Activated T-cell treated with anti-CD3 and anti-CD28 coated beads, Interleukin-2, amount 50 U/mL, for 24 hours (primary cell): Measurements from ENCODE around the gene L3MBTL3.
A peak's percentile ranks its signal among the peaks of the same experiment; 100 is the strongest.
"Not testable (repeated sequence)": the region's sequence is repeated elsewhere in the genome, so short reads cannot be mapped to it uniquely, and the experiment has no call there.

ENCODE experiments used
- DNase-seq: peaks from one replicate; pipeline ENCODE4 v3.0.0-alpha.2; 2020
- H3K27ac Mint-ChIP-seq: 2 replicates; pipeline ENCODE4 v1.8.0; 2020; ENCODE audit warnings: mild to moderate bottlenecking, mixed read lengths
- H3K27me3 Mint-ChIP-seq: 2 replicates; pipeline ENCODE4 v1.8.0; 2020; ENCODE audit warnings: mixed read lengths
- H3K36me3 Mint-ChIP-seq: 2 replicates; pipeline ENCODE4 v1.8.0; 2020; ENCODE audit warnings: low read depth, mixed read lengths
- H3K4me1 Mint-ChIP-seq: 2 replicates; pipeline ENCODE4 v1.8.0; 2020; ENCODE audit warnings: low read depth, mixed read lengths
- H3K4me3 Mint-ChIP-seq: 2 replicates; pipeline ENCODE4 v1.8.0; 2020; ENCODE audit warnings: mild to moderate bottlenecking, moderate library complexity, mixed read lengths
- H3K9me3 Mint-ChIP-seq: 2 replicates; pipeline ENCODE4 v1.8.0; 2020; ENCODE audit warnings: mixed read lengths

Gene L3MBTL3

GRCh38 chr6:130122243-130122642, 103.9 kb downstream of the L3MBTL3 start:
- Mint-ChIP-seq H3K27ac (no peak overlapping the region), H3K27me3 (no peaks in the 10 kb centered on the region), H3K36me3 (peaks cover 39% of the 10 kb centered on the region), H3K4me1 (peaks cover 32% of the 10 kb centered on the region), H3K4me3 (no peak overlapping the region), H3K9me3 (no peaks in the 10 kb centered on the region)
- no peak for DNase-seq

- H3K9me3 Mint-ChIP-seq: no peaks in the 10 kb centered on the region
- H3K4me1 Mint-ChIP-seq: peaks cover 67% of the 10 kb centered on the region
- no peak for DNase-seq
- peak overlapping the region; percentile 4 for H3K27ac Mint-ChIP-seq
- no peaks in the 10 kb centered on the region for H3K27me3 Mint-ChIP-seq
- H3K36me3 Mint-ChIP-seq: peaks cover 27% of the 10 kb centered on the region
- H3K4me3 Mint-ChIP-seq: no peak overlapping the region
Observed at GRCh38 chr6:130127195-130127594, 108.8 kb downstream of the L3MBTL3 start.

- no peak for DNase-seq
- Mint-ChIP-seq H3K36me3 (peaks cover 21% of the 10 kb centered on the region), H3K27ac (no peak overlapping the region), H3K4me1 (peaks cover 73% of the 10 kb centered on the region), H3K4me3 (no peak overlapping the region), H3K27me3 (no peaks in the 10 kb centered on the region), H3K9me3 (no peaks in the 10 kb centered on the region)
Observed at GRCh38 chr6:130128326-130128725, 109.9 kb downstream of the L3MBTL3 start.

- no peak for DNase-seq
- no peaks in the 10 kb centered on the region for H3K9me3 Mint-ChIP-seq
- H3K4me3 Mint-ChIP-seq: no peak overlapping the region
- no peaks in the 10 kb centered on the region for H3K27me3 Mint-ChIP-seq
- peaks cover 84% of the 10 kb centered on the region for H3K4me1 Mint-ChIP-seq
- H3K27ac Mint-ChIP-seq: peak overlapping the region; percentile 48
- H3K36me3 Mint-ChIP-seq: peaks cover 15% of the 10 kb centered on the region
Observed at GRCh38 chr6:130129762-130130246, 111.4 kb downstream of the L3MBTL3 start.

- peaks cover 21% of the 10 kb centered on the region for H3K36me3 Mint-ChIP-seq
- H3K27me3 Mint-ChIP-seq: no peaks in the 10 kb centered on the region
- DNase-seq: no peak
- H3K4me3 Mint-ChIP-seq: peak overlapping the region; percentile 77
- H3K4me1 Mint-ChIP-seq: peaks cover 83% of the 10 kb centered on the region
- no peaks in the 10 kb centered on the region for H3K9me3 Mint-ChIP-seq
- peak overlapping the region; percentile 97 for H3K27ac Mint-ChIP-seq
Observed at GRCh38 chr6:130132286-130132701, 113.9 kb downstream of the L3MBTL3 start.

GRCh38 chr6:130134582-130134981, 116.2 kb downstream of the L3MBTL3 start:
- Mint-ChIP-seq H3K27ac (peak overlapping the region; percentile 37), H3K36me3 (peaks cover 33% of the 10 kb centered on the region), H3K9me3 (no peaks in the 10 kb centered on the region), H3K4me1 (peaks cover 89% of the 10 kb centered on the region), H3K4me3 (no peak overlapping the region), H3K27me3 (no peaks in the 10 kb centered on the region)
- DNase-seq: no peak

- H3K4me1 Mint-ChIP-seq: peaks cover 80% of the 10 kb centered on the region
Observed at GRCh38 chr6:130136798-130137197, 118.4 kb downstream of the L3MBTL3 start.

GRCh38 chr6:130138116-130138908, 119.9 kb downstream of the L3MBTL3 start:
- peak overlapping the region; percentile 89 for H3K27ac Mint-ChIP-seq
- H3K4me3 Mint-ChIP-seq: peak overlapping the region; percentile 45
- H3K9me3 Mint-ChIP-seq: no peaks in the 10 kb centered on the region
- peaks cover 60% of the 10 kb centered on the region for H3K36me3 Mint-ChIP-seq
- peaks cover 65% of the 10 kb centered on the region for H3K4me1 Mint-ChIP-seq
- no peaks in the 10 kb centered on the region for H3K27me3 Mint-ChIP-seq
- no peak for DNase-seq

More at GRCh38 chr6:130136798-130137197, 118.4 kb downstream of the L3MBTL3 start:
- Mint-ChIP-seq H3K9me3 (no peaks in the 10 kb centered on the region), H3K36me3 (peaks cover 46% of the 10 kb centered on the region), H3K4me3 (no peak overlapping the region), H3K27me3 (no peaks in the 10 kb centered on the region), H3K27ac (no peak overlapping the region)
- DNase-seq: no peak

- H3K4me3 Mint-ChIP-seq: peak overlapping the region; percentile 45
- no peak for DNase-seq
- H3K27ac Mint-ChIP-seq: peak overlapping the region; percentile 89
- H3K36me3 Mint-ChIP-seq: peaks cover 65% of the 10 kb centered on the region
- no peaks in the 10 kb centered on the region for H3K27me3 Mint-ChIP-seq
- H3K9me3 Mint-ChIP-seq: no peaks in the 10 kb centered on the region
- H3K4me1 Mint-ChIP-seq: peaks cover 59% of the 10 kb centered on the region
Observed at GRCh38 chr6:130138909-130139242, 120.5 kb downstream of the L3MBTL3 start.

- no peak overlapping the region for H3K27ac Mint-ChIP-seq
- H3K4me1 Mint-ChIP-seq: peaks cover 51% of the 10 kb centered on the region
- DNase-seq: no peak
Observed at GRCh38 chr6:130140084-130140483, 121.7 kb downstream of the L3MBTL3 start.

GRCh38 chr6:130143709-130144108, 125.3 kb downstream of the L3MBTL3 start:
- Mint-ChIP-seq H3K9me3 (no peaks in the 10 kb centered on the region), H3K36me3 (peaks cover 51% of the 10 kb centered on the region), H3K27ac (no peak overlapping the region), H3K4me1 (peaks cover 22% of the 10 kb centered on the region), H3K4me3 (no peak overlapping the region), H3K27me3 (no peaks in the 10 kb centered on the region)
- no peak for DNase-seq

More at GRCh38 chr6:130140084-130140483, 121.7 kb downstream of the L3MBTL3 start:
- no peak overlapping the region for H3K4me3 Mint-ChIP-seq
- no peaks in the 10 kb centered on the region for H3K9me3 Mint-ChIP-seq
- peaks cover 73% of the 10 kb centered on the region for H3K36me3 Mint-ChIP-seq
- no peaks in the 10 kb centered on the region for H3K27me3 Mint-ChIP-seq

- DNase-seq: no peak
- Mint-ChIP-seq H3K4me1 (no peaks in the 10 kb centered on the region), H3K27ac (no peak overlapping the region), H3K36me3 (peaks cover 45% of the 10 kb centered on the region), H3K4me3 (no peak overlapping the region), H3K27me3 (no peaks in the 10 kb centered on the region), H3K9me3 (no peaks in the 10 kb centered on the region)
Observed at GRCh38 chr6:130147111-130147510, 128.7 kb downstream of the L3MBTL3 start.

GRCh38 chr6:130148181-130148580, 129.8 kb downstream of the L3MBTL3 start:
- Mint-ChIP-seq H3K4me3 (no peak overlapping the region), H3K36me3 (peaks cover 35% of the 10 kb centered on the region), H3K27me3 (no peaks in the 10 kb centered on the region), H3K9me3 (no peaks in the 10 kb centered on the region), H3K4me1 (no peaks in the 10 kb centered on the region), H3K27ac (no peak overlapping the region)
- DNase-seq: no peak

GRCh38 chr6:130149016-130149415, 130.6 kb downstream of the L3MBTL3 start:
- H3K4me1 Mint-ChIP-seq, H3K4me3 Mint-ChIP-seq, H3K9me3 Mint-ChIP-seq, H3K27me3 Mint-ChIP-seq, H3K27ac Mint-ChIP-seq, DNase-seq: not testable (repeated sequence)
- peaks cover 27% of the 10 kb centered on the region for H3K36me3 Mint-ChIP-seq

- Mint-ChIP-seq H3K27me3 (no peaks in the 10 kb centered on the region), H3K9me3 (no peaks in the 10 kb centered on the region), H3K36me3 (peaks cover 19% of the 10 kb centered on the region), H3K27ac (peak overlapping the region; percentile 39), H3K4me1 (no peaks in the 10 kb centered on the region), H3K4me3 (no peak overlapping the region)
- no peak for DNase-seq
Observed at GRCh38 chr6:130150906-130151305, 132.5 kb downstream of the L3MBTL3 start.
